ENCODE results near the gene CASP4. TPM values are rescaled to one million over a fixed set of nuclear protein-coding genes. Genes with fewer than 3 reads are reported as not detected.
A peak's percentile ranks its signal among the peaks of the same experiment; 100 is the strongest.
"Not testable (repeated sequence)": the region's sequence is repeated elsewhere in the genome, so short reads cannot be mapped to it uniquely, and the experiment has no call there.

The CASP4 gene
- total RNA-seq, 3 donors from 2014 or later (not counting 1 experiment from before 2014, with no cell fraction given): 132 to 156 (median 149) TPM

DNA sequence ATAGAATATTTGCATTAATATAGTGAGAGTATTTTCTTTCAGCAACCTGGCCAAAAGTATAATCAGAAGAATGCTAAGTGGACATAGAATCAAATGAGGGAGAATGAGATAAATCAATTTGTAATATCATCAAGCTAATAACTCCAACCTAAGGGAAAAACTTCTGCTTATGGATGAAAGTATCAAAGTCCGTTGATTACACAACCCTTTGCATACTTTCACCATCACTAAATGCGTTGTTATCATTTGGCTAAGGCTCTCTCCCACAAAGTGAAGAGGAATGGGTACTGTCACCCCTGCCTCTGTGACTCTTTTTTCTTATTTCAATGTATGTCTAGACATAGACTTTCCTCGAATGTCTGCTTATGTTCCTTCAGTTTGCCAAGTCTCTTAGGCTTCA lies 16.4 kb upstream of the CASP4 start:
- DNase-seq: no peak
- TF ChIP-seq, protein P1, sequence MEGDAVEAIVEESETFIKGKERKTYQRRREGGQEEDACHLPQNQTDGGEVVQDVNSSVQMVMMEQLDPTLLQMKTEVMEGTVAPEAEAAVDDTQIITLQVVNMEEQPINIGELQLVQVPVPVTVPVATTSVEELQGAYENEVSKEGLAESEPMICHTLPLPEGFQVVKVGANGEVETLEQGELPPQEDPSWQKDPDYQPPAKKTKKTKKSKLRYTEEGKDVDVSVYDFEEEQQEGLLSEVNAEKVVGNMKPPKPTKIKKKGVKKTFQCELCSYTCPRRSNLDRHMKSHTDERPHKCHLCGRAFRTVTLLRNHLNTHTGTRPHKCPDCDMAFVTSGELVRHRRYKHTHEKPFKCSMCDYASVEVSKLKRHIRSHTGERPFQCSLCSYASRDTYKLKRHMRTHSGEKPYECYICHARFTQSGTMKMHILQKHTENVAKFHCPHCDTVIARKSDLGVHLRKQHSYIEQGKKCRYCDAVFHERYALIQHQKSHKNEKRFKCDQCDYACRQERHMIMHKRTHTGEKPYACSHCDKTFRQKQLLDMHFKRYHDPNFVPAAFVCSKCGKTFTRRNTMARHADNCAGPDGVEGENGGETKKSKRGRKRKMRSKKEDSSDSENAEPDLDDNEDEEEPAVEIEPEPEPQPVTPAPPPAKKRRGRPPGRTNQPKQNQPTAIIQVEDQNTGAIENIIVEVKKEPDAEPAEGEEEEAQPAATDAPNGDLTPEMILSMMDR (IDR thresholded peaks at IDR 0.05): no peak
- no peaks in the 10 kb centered on the region for H3K9me3 ChIP-seq (ENCODE audit: control insufficient read depth, insufficient read depth, low read length)
- intact Hi-C loops (cut with micrococcal nuclease): no loop called here
- Mint-ChIP-seq H3K9me3 (no peaks in the 10 kb centered on the region), H3K4me3 (no peak overlapping the region), H3K4me1 (no peaks in the 10 kb centered on the region), H3K27ac (no peak overlapping the region), H3K36me3 (no peaks in the 10 kb centered on the region), H3K27me3 (ENCODE audit: low read depth in 2 of 2) (no peaks in the 10 kb centered on the region)
- H3K36me3 ChIP-seq (ENCODE audit: control insufficient read depth, insufficient read depth, low read length): no peaks in the 10 kb centered on the region
- no peaks in the 10 kb centered on the region for H3K4me1 ChIP-seq (ENCODE audit: control insufficient read depth, insufficient read depth, low read length)
- H3K27ac ChIP-seq (ENCODE audit: low read length): no peak overlapping the region
- H3K4me3 ChIP-seq (ENCODE audit: low read length): no peak overlapping the region
- ATAC-seq: no peak
- H3K27me3 ChIP-seq (ENCODE audit: control insufficient read depth, insufficient read depth, low read length): no peaks in the 10 kb centered on the region
- WGBS (ENCODE audit: insufficient coverage): 97% methylated on average over 2 of the region's 3 CpGs

DNA sequence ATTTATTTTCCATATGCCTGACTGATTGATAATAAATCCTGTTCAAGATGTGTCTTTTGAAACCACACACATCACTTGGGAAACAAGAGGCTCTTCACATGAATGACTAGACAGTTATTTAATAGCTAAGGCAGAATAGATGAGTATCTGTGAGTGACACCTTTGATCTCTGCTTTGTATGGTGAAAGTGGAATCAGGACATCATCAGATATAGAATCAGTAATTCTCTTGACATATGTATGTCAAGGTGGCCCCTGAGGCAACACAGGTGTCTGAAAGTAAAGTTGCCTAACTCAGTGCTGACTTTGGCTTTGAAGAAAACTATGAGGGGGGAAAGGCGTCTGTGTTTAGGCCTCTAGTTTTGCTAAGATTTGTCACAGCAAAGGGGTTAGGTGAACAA lies 11.5 kb upstream of the CASP4 start:
- TF ChIP-seq, protein P1 (IDR thresholded peaks at IDR 0.05): no peak
- peaks cover under 1% of the 10 kb centered on the region for H3K36me3 Mint-ChIP-seq
- H3K4me3 Mint-ChIP-seq: no peak overlapping the region
- intact Hi-C loops (cut with micrococcal nuclease): no loop called here
- Histone ChIP-seq H3K27ac (ENCODE audit: low read length) (no peak overlapping the region), H3K4me3 (ENCODE audit: low read length) (no peak overlapping the region), H3K4me1 (ENCODE audit: control insufficient read depth, insufficient read depth, low read length) (no peaks in the 10 kb centered on the region), H3K27me3 (ENCODE audit: control insufficient read depth, insufficient read depth, low read length) (no peaks in the 10 kb centered on the region), H3K36me3 (ENCODE audit: control insufficient read depth, insufficient read depth, low read length) (no peaks in the 10 kb centered on the region), H3K9me3 (ENCODE audit: control insufficient read depth, insufficient read depth, low read length) (no peaks in the 10 kb centered on the region)
- WGBS (ENCODE audit: insufficient coverage): 95% methylated on average over 1 of the region's 1 CpG
- no peaks in the 10 kb centered on the region for H3K4me1 Mint-ChIP-seq
- no peak overlapping the region for H3K27ac Mint-ChIP-seq
- no peaks in the 10 kb centered on the region for H3K9me3 Mint-ChIP-seq
- DNase-seq (no peak), ATAC-seq (no peak)
- H3K27me3 Mint-ChIP-seq (ENCODE audit: low read depth in 2 of 2): no peaks in the 10 kb centered on the region

DNA sequence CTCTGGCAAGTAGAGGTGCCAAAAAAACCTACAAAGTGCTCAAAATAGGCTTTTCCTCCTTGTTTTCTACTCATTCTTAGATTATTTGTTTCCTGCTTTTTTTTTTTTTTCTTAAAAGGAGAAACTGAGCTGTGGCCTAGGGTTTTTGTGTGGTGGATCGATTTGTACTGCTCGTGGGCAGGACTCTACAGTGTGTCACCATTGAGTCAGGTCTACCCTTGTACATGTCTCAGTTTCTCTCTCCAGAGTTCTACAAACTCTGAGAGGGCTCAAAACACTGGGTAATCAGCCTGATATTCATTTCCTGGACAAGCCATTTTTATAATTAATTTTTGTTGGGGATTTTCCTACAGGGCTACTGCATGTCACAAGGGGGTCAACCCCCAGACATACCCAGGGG lies 5.2 kb upstream of the CASP4 start:
- peaks cover 4 to 10% of the 10 kb centered on the region in 2 donors for H3K4me1 Mint-ChIP-seq
- H3K4me3 Mint-ChIP-seq: no peak overlapping the region
- H3K9me3 Mint-ChIP-seq: peaks cover 4 to 6% of the 10 kb centered on the region in 2 donors
- ATAC-seq (no peak), DNase-seq (no peak)
- H3K4me3 ChIP-seq (ENCODE audit: low read length): no peak overlapping the region
- H3K36me3 Mint-ChIP-seq: peaks cover 29% of the 10 kb centered on the region
- no peak overlapping the region for H3K27ac ChIP-seq (ENCODE audit: low read length)
- H3K9me3 ChIP-seq (ENCODE audit: control insufficient read depth, insufficient read depth, low read length): peaks cover 14% of the 10 kb centered on the region
- H3K27me3 ChIP-seq (ENCODE audit: control insufficient read depth, insufficient read depth, low read length): no peaks in the 10 kb centered on the region
- H3K27ac Mint-ChIP-seq: no peak overlapping the region
- H3K4me1 ChIP-seq (ENCODE audit: control insufficient read depth, insufficient read depth, low read length): peaks cover 8% of the 10 kb centered on the region
- intact Hi-C loops (cut with micrococcal nuclease): no loop called here
- no peaks in the 10 kb centered on the region for H3K36me3 ChIP-seq (ENCODE audit: control insufficient read depth, insufficient read depth, low read length)
- TF ChIP-seq, protein P1 (IDR thresholded peaks at IDR 0.05): no peak
- WGBS (ENCODE audit: insufficient coverage): 61% methylated on average over 2 of the region's 2 CpGs
- H3K27me3 Mint-ChIP-seq (ENCODE audit: low read depth in 2 of 2): no peaks in the 10 kb centered on the region

DNA sequence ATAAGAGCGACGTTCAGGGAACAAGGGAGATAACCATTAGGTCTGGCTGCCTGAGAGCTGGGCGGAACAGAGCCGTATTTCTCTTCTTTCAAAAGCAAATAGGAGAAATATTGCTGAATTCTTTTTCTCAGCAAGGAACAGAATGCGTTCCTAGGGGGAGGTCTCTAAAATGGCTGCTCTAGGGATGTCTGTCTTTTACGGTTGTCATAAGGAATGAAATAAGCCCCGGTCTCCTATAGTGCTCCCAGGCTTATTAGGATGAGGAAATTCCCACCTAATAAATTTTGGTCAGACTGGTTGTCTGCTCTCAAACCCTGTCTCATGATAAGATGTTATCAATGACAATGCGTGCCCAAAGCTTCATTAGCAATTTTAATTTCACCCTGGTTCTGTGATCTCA lies 4.5 kb upstream of the CASP4 start:
- Mint-ChIP-seq H3K36me3 (peaks cover 29% of the 10 kb centered on the region), H3K4me1 (peaks cover 11 to 17% of the 10 kb centered on the region in 2 donors)
- 96% methylated on average over 8 of the region's 8 CpGs for WGBS (ENCODE audit: insufficient coverage)
- H3K27ac ChIP-seq (ENCODE audit: low read length); H3K4me3 Mint-ChIP-seq; H3K27me3 ChIP-seq (ENCODE audit: control insufficient read depth, insufficient read depth, low read length); H3K4me1 ChIP-seq (ENCODE audit: control insufficient read depth, insufficient read depth, low read length); H3K27ac Mint-ChIP-seq; H3K27me3 Mint-ChIP-seq (ENCODE audit: low read depth in 2 of 2); ATAC-seq; intact Hi-C loops (cut with micrococcal nuclease); H3K9me3 Mint-ChIP-seq; H3K36me3 ChIP-seq (ENCODE audit: control insufficient read depth, insufficient read depth, low read length); H3K4me3 ChIP-seq (ENCODE audit: low read length): not testable (repeated sequence)
- peak in 1 of 2 donors; percentile 11 for DNase-seq
- peaks cover 14% of the 10 kb centered on the region for H3K9me3 ChIP-seq (ENCODE audit: control insufficient read depth, insufficient read depth, low read length)

All from natural killer cell (primary cell).